Tibial nerve (tissue), 4 donors: ENCODE data around the gene SCTR.

Experiments
- CTCF ChIP-seq, 5 experiments: fragments of 200-600 bp in 3 of 5; fragments of 450-650 bp in 2 of 5; sonication (generic) in 3 of 5; IDR thresholded peaks; one replicate each; pipeline ENCODE4 v1.5.1; 2016 to 2019; ENCODE audit warnings: antibody characterized with exemption in 5 of 5, mild to moderate bottlenecking in 3 of 5, moderate library complexity in 2 of 5
- EP300 ChIP-seq, 2 donors: sonication (generic); formaldehyde crosslinking; IDR thresholded peaks; one replicate each; pipeline ENCODE4 v1.6.1; 2017; ENCODE audit warnings: antibody characterized with exemption in 2 of 2, mild to moderate bottlenecking in 1 of 2
- POLR2A ChIP-seq, 2 donors: fragments of 450-650 bp; IDR thresholded peaks; one replicate each; pipeline ENCODE4 v1.6.1; 2017; ENCODE audit warnings: antibody characterized with exemption in 2 of 2, mild to moderate bottlenecking in 2 of 2, moderate library complexity in 2 of 2

- TF ChIP-seq CTCF (IDR thresholded peaks at IDR 0.05) (no peak), POLR2A (IDR thresholded peaks at IDR 0.05) (no peak), EP300 (IDR thresholded peaks at IDR 0.05) (no peak)
Measured at GRCh38 chr2:119482481-119483394, 41.5 kb downstream of the SCTR start.
